H1 (cell line): ENCODE data around the gene CDKL4. TPM values are rescaled to one million over a fixed set of nuclear protein-coding genes. Genes with fewer than 3 reads are reported as not detected.

ENCODE experiments used
- CTCF ChIA-PET: fragments of 300-600 bp; sonication (Branson Sonifier 250); formaldehyde crosslinking; loops from one replicate; lab custom pipeline; 2021; ENCODE audit not compliant: partially characterized antibody; lab: Charles Lee
- POLR2A ChIA-PET: fragments of 300-600 bp; sonication (Branson Sonifier 250); formaldehyde crosslinking; loops from one replicate; lab custom pipeline; 2021; ENCODE audit warnings: inconsistent platforms; ENCODE audit not compliant: partially characterized antibody; lab: Charles Lee
- DNase-seq, 2 experiments: peaks; one replicate each; pipeline versions ENCODE4 v3.0.0 to v3.0.0-alpha.2; 2010 to 2022; ENCODE audit warnings: low spot score in 2 of 2, low read depth in 1 of 2, mixed read lengths in 1 of 2
- FAIRE-seq: peaks from 2 replicates; lab custom pipeline; 2011; peaks lifted over from hg19 to GRCh38; lab: Jason Lieb, UNC
- H2AFZ ChIP-seq: 2 replicates; pipeline ENCODE4 v1.8.1; 2012; ENCODE audit warnings: low read length, inconsistent platforms
- H2AK5ac ChIP-seq: 2 replicates; pipeline ENCODE4 v1.6.1; 2013; ENCODE audit warnings: low read depth, low read length
- H2BK120ac ChIP-seq: replicated peaks from 2 replicates; pipeline ENCODE3; 2013; ENCODE audit warnings: low read depth, low read length, inconsistent platforms
- H2BK12ac ChIP-seq: 2 replicates; pipeline ENCODE4 v1.6.1; 2013; ENCODE audit warnings: low read depth, low read length
- H2BK15ac ChIP-seq: 2 replicates; pipeline ENCODE4 v1.6.1; 2013; ENCODE audit warnings: low read length
- H2BK20ac ChIP-seq: 2 replicates; pipeline ENCODE4 v1.6.1; 2013; ENCODE audit warnings: low read length
- H2BK5ac ChIP-seq: 2 replicates; pipeline ENCODE4 v1.6.1; 2013; ENCODE audit warnings: low read depth, low read length
- H3K14ac ChIP-seq: 2 replicates; pipeline ENCODE4 v1.6.1; 2013; ENCODE audit warnings: inconsistent platforms; ENCODE audit not compliant: insufficient read length
- H3K18ac ChIP-seq: 2 replicates; pipeline ENCODE4 v1.6.1; 2013; ENCODE audit warnings: low read length; ENCODE audit errors: extremely low read depth
- H3K23ac ChIP-seq: 2 replicates; pipeline ENCODE4 v1.6.1; 2013; ENCODE audit warnings: inconsistent platforms; ENCODE audit not compliant: insufficient read length
- H3K23me2 ChIP-seq: 2 replicates; pipeline ENCODE4 v1.6.1; 2013; ENCODE audit warnings: low read depth, low read length
- H3K27ac ChIP-seq: 2 replicates; pipeline ENCODE4 v1.6.1; 2011; ENCODE audit warnings: low read depth, low read length, inconsistent platforms
- H3K27me3 ChIP-seq, 4 experiments: replicated peaks in 1 of 4; 1 replicate in 1 of 4; 2 replicates in 3 of 4; pipeline versions ENCODE4 v1.6.1 to v1.8.1; 2011 to 2013; ENCODE audit warnings: low read length in 3 of 4, mild to moderate bottlenecking in 3 of 4, inconsistent platforms in 2 of 4, mixed read lengths in 2 of 4, moderate library complexity in 1 of 4; ENCODE audit not compliant: control insufficient read depth in 3 of 4, insufficient read depth in 3 of 4; ENCODE audit errors: extremely low read depth in 1 of 4
- H3K36me3 ChIP-seq, 4 experiments: 2 replicates each; pipeline versions ENCODE4 v1.6.1 to v1.8.1; 2011 to 2013; ENCODE audit warnings: mild to moderate bottlenecking in 4 of 4, low read length in 3 of 4, moderate library complexity in 2 of 4, control low read depth in 1 of 4, inconsistent platforms in 1 of 4; ENCODE audit not compliant: insufficient read depth in 4 of 4, control insufficient read depth in 2 of 4
- H3K4ac ChIP-seq: replicated peaks from 2 replicates; pipeline ENCODE3; 2013; ENCODE audit warnings: low read length, low read depth, mixed read lengths, inconsistent platforms; ENCODE audit not compliant: insufficient read length
- H3K4me1 ChIP-seq, 4 experiments: replicated peaks in 1 of 4; 1 replicate in 1 of 4; 2 replicates in 3 of 4; pipeline versions ENCODE4 v1.6.1 to v1.8.1; 2011 to 2013; ENCODE audit warnings: low read length in 3 of 4, inconsistent platforms in 2 of 4, mixed read lengths in 1 of 4; ENCODE audit not compliant: insufficient read depth in 4 of 4, control insufficient read depth in 3 of 4
- H3K4me2 ChIP-seq, 2 experiments: 2 replicates each; pipeline versions ENCODE4 v1.6.1 to v1.8.1; 2011 to 2013; ENCODE audit warnings: low read depth in 2 of 2, low read length in 2 of 2, control low read depth in 1 of 2, inconsistent platforms in 1 of 2, mild to moderate bottlenecking in 1 of 2; ENCODE audit not compliant: insufficient read depth in 1 of 2
- H3K4me3 ChIP-seq, 4 experiments: fragments of 200-600, 300-600 bp in 1 of 4; sonication (generic), shearing (Covaris generic), sonication (Bioruptor Twin) in 1 of 4; 2 replicates each; pipeline versions ENCODE4 v1.5.1 to v1.8.1; 2011 to 2016; ENCODE audit warnings: low read length in 4 of 4, low read depth in 3 of 4, control low read depth in 2 of 4, inconsistent platforms in 2 of 4, mild to moderate bottlenecking in 2 of 4, mixed read lengths in 1 of 4, moderate library complexity in 1 of 4; ENCODE audit not compliant: insufficient read depth in 2 of 4; ENCODE audit errors: extremely low read depth in 1 of 4
- H3K56ac ChIP-seq: replicated peaks from 2 replicates; pipeline ENCODE3; 2013; ENCODE audit warnings: low read depth, mild to moderate bottlenecking, mixed read lengths, low read length, inconsistent platforms; ENCODE audit not compliant: insufficient read length
- H3K79me1 ChIP-seq: 2 replicates; pipeline ENCODE4 v1.6.1; 2013; ENCODE audit warnings: low read depth, low read length, control low read depth
- H3K79me2 ChIP-seq, 2 experiments: 2 replicates each; pipeline versions ENCODE4 v1.6.1 to v1.8.1; 2012 to 2013; ENCODE audit warnings: low read length in 2 of 2, mild to moderate bottlenecking in 2 of 2, inconsistent platforms in 1 of 2; ENCODE audit not compliant: insufficient read depth in 2 of 2, control insufficient read depth in 1 of 2
- H3K9ac ChIP-seq, 4 experiments: replicated peaks in 1 of 4; 1 replicate in 1 of 4; 2 replicates in 3 of 4; pipeline versions ENCODE4 v1.6.1 to v1.8.1; 2011 to 2013; ENCODE audit warnings: low read depth in 3 of 4, low read length in 3 of 4, control low read depth in 2 of 4, mild to moderate bottlenecking in 2 of 4, moderate library complexity in 2 of 4, inconsistent platforms in 1 of 4; ENCODE audit errors: extremely low read depth in 1 of 4
- H3K9me3 ChIP-seq, 2 experiments: 2 replicates each; pipeline versions ENCODE4 v1.6.1 to v1.8.1; 2012 to 2013; ENCODE audit warnings: mild to moderate bottlenecking in 2 of 2, moderate library complexity in 2 of 2, control low read depth in 1 of 2, inconsistent platforms in 1 of 2, low read depth in 1 of 2, low read length in 1 of 2, mixed read lengths in 1 of 2; ENCODE audit not compliant: insufficient read depth in 2 of 2
- H4K20me1 ChIP-seq, 2 experiments: replicated peaks in 1 of 2; 2 replicates each; pipeline versions ENCODE3 to v1.8.1; 2011 to 2013; ENCODE audit warnings: inconsistent platforms in 2 of 2, low read length in 2 of 2, mild to moderate bottlenecking in 1 of 2; ENCODE audit not compliant: insufficient read depth in 2 of 2, control insufficient read depth in 1 of 2
- H4K5ac ChIP-seq: 2 replicates; pipeline ENCODE4 v1.6.1; 2013; ENCODE audit warnings: low read length, low read depth, mixed read lengths, inconsistent platforms; ENCODE audit not compliant: insufficient read length
- H4K8ac ChIP-seq: 2 replicates; pipeline ENCODE4 v1.8.0; 2013; ENCODE audit warnings: mild to moderate bottlenecking, moderate library complexity, low read length, inconsistent platforms; ENCODE audit not compliant: insufficient read depth; ENCODE audit errors: extremely low read depth
- H4K91ac ChIP-seq: replicated peaks from 2 replicates; pipeline ENCODE3; 2013; ENCODE audit warnings: low read length, mixed read lengths, inconsistent platforms; ENCODE audit not compliant: insufficient read length
- BCL11A ChIP-seq, 2 experiments: IDR thresholded peaks; one replicate each; pipeline ENCODE4 v1.6.1; 2011; ENCODE audit warnings: low read depth in 2 of 2, low read length in 2 of 2, mild to moderate bottlenecking in 2 of 2
- BRCA1 ChIP-seq: IDR thresholded peaks from 2 replicates; pipeline ENCODE4 v1.6.1; 2012; ENCODE audit warnings: low read depth, low read length, improper control_type of control experiment
- EGR1 ChIP-seq: IDR thresholded peaks from 2 replicates; pipeline ENCODE4 v1.6.1; 2011; ENCODE audit warnings: low read depth, low read length, borderline replicate concordance
- HDAC6 ChIP-seq: IDR thresholded peaks from one replicate; pipeline ENCODE4 v1.7.1; 2012; ENCODE audit warnings: low read depth, mild to moderate bottlenecking, inconsistent platforms, low read length, moderate library complexity
- POU5F1 ChIP-seq: IDR thresholded peaks from 2 replicates; pipeline ENCODE4 v1.6.1; 2011; ENCODE audit warnings: low read depth, mild to moderate bottlenecking, low read length, moderate library complexity
- WGBS, 2 experiments: shearing (Covaris generic) in 1 of 2; methylation state at CpG; one replicate each; pipeline versions ENCODE4 v1.1.6 to v1.1.7; 2013 to 2015; ENCODE audit warnings: low lambda C conversion rate in 2 of 2, mixed read lengths in 2 of 2, inconsistent platforms in 1 of 2, low coverage in 1 of 2, missing lambda C conversion rate in 1 of 2; ENCODE audit not compliant: insufficient replicate concordance in 2 of 2, insufficient coverage in 1 of 2, insufficient read length in 1 of 2; ENCODE audit errors: extremely low coverage in 1 of 2, missing lambda C conversion rate in 1 of 2; 5-methylcytosine and 5-hydroxymethylcytosine counted together
- polyA plus RNA-seq, 7 experiments: library from polyadenylated mRNA; depleted of rRNA in 3 of 7; stranded (reverse) in 5 of 7; unstranded in 2 of 7; fragments of >200 nt in 5 of 7; fragments of 200-250 nt in 2 of 7; gene quantifications; 1 replicate in 5 of 7; 2 replicates in 1 of 7; 4 replicates in 1 of 7; pipeline versions ENCODE4 v1.2.1 to v1.2.3, GENCODE V29; 2011 to 2013; ENCODE audit warnings: missing spikeins in 2 of 7, mixed read lengths in 2 of 7
- total RNA-seq: library from RNA; stranded (reverse); fragmentation: NEBNext Ultra II Directional; extraction: Animal tissue kit (Norgen Biotek cat#: 25700); gene quantifications from 2 replicates; pipeline ENCODE4 v1.2.1, GENCODE V29; 2021
- TF ChIP-seq, protein P1 (sequence below), 3 experiments: IDR thresholded peaks; 1 replicate in 2 of 3; 2 replicates in 1 of 3; pipeline versions ENCODE4 v1.5.1 to v1.6.1; 2011; ENCODE audit warnings: low read length in 3 of 3, mild to moderate bottlenecking in 3 of 3, inconsistent platforms in 2 of 3, low read depth in 1 of 3, moderate library complexity in 1 of 3; ENCODE audit not compliant: insufficient read depth in 1 of 3; ENCODE audit errors: control extremely low read depth in 1 of 3

Gene CDKL4
- total and polyA plus RNA-seq, 2 of the 8 experiments (the other 6 are each of a cell fraction or from before 2014, with no cell fraction given), result not detected

DNA sequence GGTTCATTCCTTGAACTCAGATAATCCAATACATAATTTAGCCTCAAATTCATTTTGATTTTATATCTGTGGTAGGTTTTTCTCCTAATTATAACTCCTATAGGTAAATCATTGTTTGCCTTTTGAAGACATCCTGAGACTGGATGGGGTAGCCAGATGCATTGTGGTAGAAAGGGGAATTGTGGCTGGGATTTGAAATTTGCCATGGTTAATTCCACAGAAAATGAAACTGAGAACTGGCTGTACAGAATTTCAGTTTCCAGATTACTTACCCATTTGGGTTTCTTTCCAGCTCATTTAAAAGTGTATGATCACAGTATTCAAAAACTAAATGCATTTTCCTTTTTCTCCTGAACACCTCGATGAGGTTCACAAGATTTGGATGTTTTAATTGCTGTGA lies 18.2 kb downstream of the CDKL4 start:
- Histone ChIP-seq H3K56ac (no peak overlapping the region), H2BK12ac (no peak overlapping the region), H2AFZ (no peak overlapping the region), H3K23me2 (no peaks in the 10 kb centered on the region), H4K5ac (no peak overlapping the region), H3K23ac (no peak overlapping the region), H2AK5ac (no peak overlapping the region), H3K4me2 (no peak overlapping the region), H3K36me3 (no peaks in the 10 kb centered on the region), H3K9me3 (no peaks in the 10 kb centered on the region), H3K18ac (no peak overlapping the region), H3K4me1 (peaks cover 0 to 5% (median 3%) of the 10 kb centered on the region in 4 experiments; a peak in 4 of 7 replicates), H3K4me3 (no peak overlapping the region), H3K27me3 (no peaks in the 10 kb centered on the region), H3K4ac (no peak overlapping the region), H3K79me2 (no peaks in the 10 kb centered on the region), H2BK15ac (no peak overlapping the region), H4K8ac (no peak overlapping the region), H4K91ac (no peak overlapping the region), H2BK120ac (no peak overlapping the region), H4K20me1 (no peaks in the 10 kb centered on the region), H2BK5ac (no peak overlapping the region), H3K79me1 (no peaks in the 10 kb centered on the region), H3K27ac (no peak overlapping the region), H3K9ac (no peak overlapping the region), H3K14ac (no peak overlapping the region), H2BK20ac (no peak overlapping the region)
- 94% methylated on average over 1 of the region's 1 CpG; no CpG with 5 or more reads in 1 of the 2 experiments for WGBS, 2 experiments
- POLR2A ChIA-PET, result no interaction called here
- CTCF ChIA-PET, result interaction anchor here (1.1 to 9.1 kb wide), 4 partner anchors 10 to 165 kb away, joined by 3 to 196 read pairs (median 20); no protein-coding TSS in a partner anchor
- DNase-seq, result no peak
- FAIRE-seq, result no peak
- TF ChIP-seq EGR1 (no peak), HDAC6 (no peak), BRCA1 (no peak), POU5F1 (no peak), BCL11A (IDR thresholded peaks at IDR 0.05; ENCODE audit: low read depth in 2 of 2, low read length in 2 of 2) (no peak)
- TF ChIP-seq, protein P1, sequence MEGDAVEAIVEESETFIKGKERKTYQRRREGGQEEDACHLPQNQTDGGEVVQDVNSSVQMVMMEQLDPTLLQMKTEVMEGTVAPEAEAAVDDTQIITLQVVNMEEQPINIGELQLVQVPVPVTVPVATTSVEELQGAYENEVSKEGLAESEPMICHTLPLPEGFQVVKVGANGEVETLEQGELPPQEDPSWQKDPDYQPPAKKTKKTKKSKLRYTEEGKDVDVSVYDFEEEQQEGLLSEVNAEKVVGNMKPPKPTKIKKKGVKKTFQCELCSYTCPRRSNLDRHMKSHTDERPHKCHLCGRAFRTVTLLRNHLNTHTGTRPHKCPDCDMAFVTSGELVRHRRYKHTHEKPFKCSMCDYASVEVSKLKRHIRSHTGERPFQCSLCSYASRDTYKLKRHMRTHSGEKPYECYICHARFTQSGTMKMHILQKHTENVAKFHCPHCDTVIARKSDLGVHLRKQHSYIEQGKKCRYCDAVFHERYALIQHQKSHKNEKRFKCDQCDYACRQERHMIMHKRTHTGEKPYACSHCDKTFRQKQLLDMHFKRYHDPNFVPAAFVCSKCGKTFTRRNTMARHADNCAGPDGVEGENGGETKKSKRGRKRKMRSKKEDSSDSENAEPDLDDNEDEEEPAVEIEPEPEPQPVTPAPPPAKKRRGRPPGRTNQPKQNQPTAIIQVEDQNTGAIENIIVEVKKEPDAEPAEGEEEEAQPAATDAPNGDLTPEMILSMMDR (IDR thresholded peaks at IDR 0.05; ENCODE audit: control extremely low read depth in 1 of 3, insufficient read depth in 1 of 3, low read depth in 1 of 3, low read length in 3 of 3), result no peak
